AG08395 (cell line): ENCODE data around the gene ROR2.
A peak's percentile ranks its signal among the peaks of the same experiment; 100 is the strongest.
"Not testable (repeated sequence)": the region's sequence is repeated elsewhere in the genome, so short reads cannot be mapped to it uniquely, and the experiment has no call there.

Experiments used
- DNase-seq: peaks from one replicate; pipeline ENCODE4 v3.0.0; 2012; ENCODE audit warnings: mixed read lengths, low spot score

The ROR2 gene

GRCh38 chr9:91923145-91923544 lies 26.9 kb downstream of the ROR2 start:
- DNase-seq: no peak

GRCh38 chr9:91921371-91921770 lies 28.7 kb downstream of the ROR2 start:
- no peak for DNase-seq

- no peak for DNase-seq
Measured at GRCh38 chr9:91920630-91921350, 29.2 kb downstream of the ROR2 start.

- no peak for DNase-seq
Measured at GRCh38 chr9:91919621-91920020, 30.4 kb downstream of the ROR2 start.

- no peak for DNase-seq
Measured at GRCh38 chr9:91917436-91917835, 32.6 kb downstream of the ROR2 start.

- no peak for DNase-seq
Measured at GRCh38 chr9:91915524-91916263, 34.3 kb downstream of the ROR2 start.

- DNase-seq: no peak
Measured at GRCh38 chr9:91914937-91915336, 35.1 kb downstream of the ROR2 start.

- no peak for DNase-seq
Measured at GRCh38 chr9:91914404-91914803, 35.6 kb downstream of the ROR2 start.

- no peak for DNase-seq
Measured at GRCh38 chr9:91913986-91914385, 36.0 kb downstream of the ROR2 start.

GRCh38 chr9:91913096-91913495 lies 36.9 kb downstream of the ROR2 start:
- no peak for DNase-seq

GRCh38 chr9:91911657-91912056 lies 38.4 kb downstream of the ROR2 start:
- no peak for DNase-seq

GRCh38 chr9:91909256-91909655 lies 40.8 kb downstream of the ROR2 start:
- DNase-seq: not testable (repeated sequence)

GRCh38 chr9:91908746-91909145 lies 41.3 kb downstream of the ROR2 start:
- DNase-seq: no peak

GRCh38 chr9:91908293-91908623 lies 41.8 kb downstream of the ROR2 start:
- DNase-seq: no peak

- no peak for DNase-seq
Measured at GRCh38 chr9:91907484-91908292, 42.3 kb downstream of the ROR2 start.

GRCh38 chr9:91905991-91906469 lies 44.0 kb downstream of the ROR2 start:
- peak; percentile 26 for DNase-seq

- no peak for DNase-seq
Measured at GRCh38 chr9:91905237-91905650, 44.8 kb downstream of the ROR2 start.

GRCh38 chr9:91904588-91905236 lies 45.3 kb downstream of the ROR2 start:
- DNase-seq: no peak

- DNase-seq: no peak
Measured at GRCh38 chr9:91903126-91903911, 46.7 kb downstream of the ROR2 start.

GRCh38 chr9:91902475-91903125 lies 47.4 kb downstream of the ROR2 start:
- DNase-seq: no peak

- no peak for DNase-seq
Measured at GRCh38 chr9:91900797-91901177, 49.2 kb downstream of the ROR2 start.
